T-helper 17 cell (primary cell): ENCODE data around the gene HERPUD1. TPM values are rescaled to one million over a fixed set of nuclear protein-coding genes. Genes with fewer than 3 reads are reported as not detected.
"Not testable (repeated sequence)": the region's sequence is repeated elsewhere in the genome, so short reads cannot be mapped to it uniquely, and the experiment has no call there.

ENCODE experiments used
- ATAC-seq: fragments of 150-1000 bp; cut with Tn5 transposase; 2 replicates; pipeline ENCODE4 v1.10.0; 2021; ENCODE audit warnings: mild to moderate bottlenecking, moderate library complexity
- DNase-seq, 3 donors: peaks; one replicate each; pipeline versions ENCODE4 v3.0.0 to v3.0.0-alpha.2; 2020 to 2021
- H3K9me3 ChIP-seq: one replicate; pipeline ENCODE4 v1.7.0; 2013; ENCODE audit warnings: low read length, mild to moderate bottlenecking; ENCODE audit not compliant: control insufficient read depth, poor library complexity, severe bottlenecking
- H3K27ac Mint-ChIP-seq: one replicate; pipeline ENCODE4 v1.8.0; 2022; ENCODE audit warnings: mild to moderate bottlenecking, moderate library complexity, mixed read lengths
- H3K27me3 Mint-ChIP-seq: one replicate; pipeline ENCODE4 v1.8.0; 2022; ENCODE audit warnings: mixed read lengths
- H3K36me3 Mint-ChIP-seq: one replicate; pipeline ENCODE4 v1.8.0; 2022; ENCODE audit warnings: low read depth, mixed read lengths
- H3K4me1 Mint-ChIP-seq: one replicate; pipeline ENCODE4 v1.8.0; 2022; ENCODE audit warnings: mild to moderate bottlenecking, mixed read lengths
- H3K4me3 Mint-ChIP-seq: one replicate; pipeline ENCODE4 v1.8.0; 2022; ENCODE audit warnings: mild to moderate bottlenecking, moderate library complexity, mixed read lengths
- total RNA-seq, 4 donors: library from RNA in 2 of 4; stranded (reverse) in 2 of 4; gene quantifications; one replicate each; pipeline ENCODE4 v1.2.3 and lab custom pipeline; 2022 to 2026

Gene HERPUD1
- total RNA-seq, 2 donors from 2014 or later, result 225 to 255 TPM

- Mint-ChIP-seq H3K36me3 (peaks cover 11% of the 10 kb centered on the region), H3K4me1 (peaks cover 43% of the 10 kb centered on the region), H3K27ac (peak overlapping the region; percentile 99), H3K4me3 (peak overlapping the region; percentile 96), H3K27me3 (no peaks in the 10 kb centered on the region)
- no peak for ATAC-seq
- no peaks in the 10 kb centered on the region for H3K9me3 ChIP-seq
- DNase-seq, result no peak
These were observed 2.1 kb downstream of the HERPUD1 start for GRCh38 chr16:56933828-56934598.

GRCh38 chr16:56934599-56935145, 2.7 kb downstream of the HERPUD1 start:
- not testable (repeated sequence) for DNase-seq, H3K27me3 Mint-ChIP-seq, H3K9me3 ChIP-seq, ATAC-seq
- Mint-ChIP-seq H3K4me3 (peak overlapping the region; percentile 96), H3K4me1 (peaks cover 48% of the 10 kb centered on the region), H3K27ac (peak overlapping the region; percentile 99), H3K36me3 (peaks cover 11% of the 10 kb centered on the region)

GRCh38 chr16:56935201-56935600, 3.3 kb downstream of the HERPUD1 start:
- peak overlapping the region; percentile 99 for H3K27ac Mint-ChIP-seq
- no peaks in the 10 kb centered on the region for H3K9me3 ChIP-seq
- DNase-seq, result no peak
- H3K27me3 Mint-ChIP-seq, result no peaks in the 10 kb centered on the region
- peaks cover 11% of the 10 kb centered on the region for H3K36me3 Mint-ChIP-seq
- ATAC-seq, result no peak
- H3K4me1 Mint-ChIP-seq, result peaks cover 51% of the 10 kb centered on the region
- peak overlapping the region; percentile 96 for H3K4me3 Mint-ChIP-seq

- peaks cover 11% of the 10 kb centered on the region for H3K36me3 Mint-ChIP-seq
- H3K4me1 Mint-ChIP-seq, result peaks cover 52% of the 10 kb centered on the region
- peak overlapping the region; percentile 99 for H3K27ac Mint-ChIP-seq
- no peaks in the 10 kb centered on the region for H3K27me3 Mint-ChIP-seq
- DNase-seq (no peak), ATAC-seq (no peak)
- no peaks in the 10 kb centered on the region for H3K9me3 ChIP-seq
- H3K4me3 Mint-ChIP-seq, result no peak overlapping the region
These were observed 4.5 kb downstream of the HERPUD1 start for GRCh38 chr16:56936491-56936890.

GRCh38 chr16:56936950-56937349, 5.0 kb downstream of the HERPUD1 start:
- H3K36me3 Mint-ChIP-seq, result peaks cover 11% of the 10 kb centered on the region
- H3K27me3 Mint-ChIP-seq, result no peaks in the 10 kb centered on the region
- no peak overlapping the region for H3K4me3 Mint-ChIP-seq
- ATAC-seq (no peak), DNase-seq (no peak)
- H3K27ac Mint-ChIP-seq, result peak overlapping the region; percentile 99
- no peaks in the 10 kb centered on the region for H3K9me3 ChIP-seq
- H3K4me1 Mint-ChIP-seq, result peaks cover 52% of the 10 kb centered on the region

- no peak for DNase-seq
These were observed 6.9 kb downstream of the HERPUD1 start for GRCh38 chr16:56938664-56939513.

GRCh38 chr16:56939801-56940200, 7.9 kb downstream of the HERPUD1 start:
- DNase-seq, result no peak
- Mint-ChIP-seq H3K4me1 (peaks cover 45% of the 10 kb centered on the region), H3K27me3 (no peaks in the 10 kb centered on the region)

More at GRCh38 chr16:56938664-56939513, 6.9 kb downstream of the HERPUD1 start:
- H3K9me3 ChIP-seq, result no peaks in the 10 kb centered on the region
- Mint-ChIP-seq H3K27ac (peak overlapping the region; percentile 93), H3K4me3 (peak overlapping the region; percentile 83), H3K27me3 (no peaks in the 10 kb centered on the region), H3K4me1 (peaks cover 50% of the 10 kb centered on the region), H3K36me3 (peaks cover 9% of the 10 kb centered on the region)
- peak; percentile 81 for ATAC-seq

GRCh38 chr16:56941092-56941491, 9.2 kb downstream of the HERPUD1 start:
- no peak overlapping the region for H3K27ac Mint-ChIP-seq
- no peak for ATAC-seq
- H3K9me3 ChIP-seq, result no peaks in the 10 kb centered on the region
- H3K27me3 Mint-ChIP-seq, result no peaks in the 10 kb centered on the region
- H3K36me3 Mint-ChIP-seq, result peaks cover 3% of the 10 kb centered on the region
- H3K4me1 Mint-ChIP-seq, result peaks cover 37% of the 10 kb centered on the region
- DNase-seq, result no peak
- no peak overlapping the region for H3K4me3 Mint-ChIP-seq

More at GRCh38 chr16:56939801-56940200, 7.9 kb downstream of the HERPUD1 start:
- no peak for ATAC-seq
- Mint-ChIP-seq H3K27ac (peak overlapping the region; percentile 93), H3K4me3 (no peak overlapping the region), H3K36me3 (peaks cover 9% of the 10 kb centered on the region)
- H3K9me3 ChIP-seq, result no peaks in the 10 kb centered on the region

GRCh38 chr16:56941856-56942331, 10.0 kb downstream of the HERPUD1 start:
- Mint-ChIP-seq H3K4me3 (no peak overlapping the region), H3K4me1 (peaks cover 34% of the 10 kb centered on the region), H3K27me3 (no peaks in the 10 kb centered on the region), H3K36me3 (peaks cover 5% of the 10 kb centered on the region), H3K27ac (no peak overlapping the region)
- no peaks in the 10 kb centered on the region for H3K9me3 ChIP-seq
- DNase-seq (no peak), ATAC-seq (no peak)

GRCh38 chr16:56943761-56944375, 11.9 kb downstream of the HERPUD1 start:
- peak overlapping the region; percentile 86 for H3K27ac Mint-ChIP-seq
- H3K4me1 Mint-ChIP-seq, result peaks cover 21% of the 10 kb centered on the region
- ATAC-seq (no peak), DNase-seq (no peak)
- peaks cover 3% of the 10 kb centered on the region for H3K36me3 Mint-ChIP-seq
- H3K4me3 Mint-ChIP-seq, result no peak overlapping the region
- H3K27me3 Mint-ChIP-seq, result no peaks in the 10 kb centered on the region
- no peaks in the 10 kb centered on the region for H3K9me3 ChIP-seq

- DNase-seq (no peak), ATAC-seq (no peak)
- Mint-ChIP-seq H3K27me3 (no peaks in the 10 kb centered on the region), H3K27ac (peak overlapping the region; percentile 86), H3K36me3 (peaks cover 3% of the 10 kb centered on the region), H3K4me1 (peaks cover 12% of the 10 kb centered on the region), H3K4me3 (no peak overlapping the region)
- no peaks in the 10 kb centered on the region for H3K9me3 ChIP-seq
These were observed 13.3 kb downstream of the HERPUD1 start for GRCh38 chr16:56944954-56945839.
